Measurements from ENCODE around the gene TSHB. TPM values are rescaled to one million over a fixed set of nuclear protein-coding genes. Genes with fewer than 3 reads are reported as not detected.

The TSHB gene
- total RNA-seq = not detected in 2 replicates

DNA sequence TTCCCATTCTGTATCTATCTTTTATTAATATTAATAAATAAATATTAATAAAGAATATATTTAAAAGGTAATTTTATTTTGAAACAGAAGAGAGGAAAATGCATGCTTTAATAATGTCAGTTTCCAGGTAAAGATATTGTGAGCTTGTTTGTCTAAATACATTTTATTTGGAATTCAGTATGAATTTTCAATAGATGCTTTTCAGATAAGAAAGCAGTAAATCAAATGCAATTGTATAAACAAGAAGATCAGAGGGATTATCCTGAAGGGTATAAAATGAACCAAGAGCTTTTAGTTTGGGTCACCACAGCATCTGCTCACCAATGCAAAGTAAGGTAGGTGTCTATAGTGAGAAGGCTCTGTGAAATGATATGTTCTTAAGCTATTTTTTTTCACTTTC is at the start of gene TSHB:
TSS of gene TSHB (plus strand) at position 301 of the 400 bp plus-strand sequence. CDS start 3,537 bp downstream, outside the sequence.

Other genes starting within 250 kb of the TSHB start
- 35.9 and 48.0 TPM in 2 replicates for gene SIKE1, start 249.1 kb upstream of the TSHB start, total RNA-seq
- gene SYCP1, start 175.0 kb upstream of the TSHB start, total RNA-seq = not detected in 2 replicates
- 2.5 TPM in 1 of 2 replicates, not detected in the other for gene TSPAN2, start 59.7 kb downstream of the TSHB start, total RNA-seq